A549 treated with DMSO at 1 μM for 4 hours (cell line): Measurements from ENCODE around the gene SLC24A5. TPM values are rescaled to one million over a fixed set of nuclear protein-coding genes. Genes with fewer than 3 reads are reported as not detected.

ENCODE experiments used
- total RNA-seq: library from RNA; stranded (reverse); fragments of 200-300 nt; extraction: Qiagen RNA extraction; gene quantifications from 5 replicates; pipeline ENCODE4 v1.2.3, GENCODE V29; 2022; ENCODE audit warnings: low read depth

SLC24A5 gene
- not detected in 5 replicates for total RNA-seq

DNA sequence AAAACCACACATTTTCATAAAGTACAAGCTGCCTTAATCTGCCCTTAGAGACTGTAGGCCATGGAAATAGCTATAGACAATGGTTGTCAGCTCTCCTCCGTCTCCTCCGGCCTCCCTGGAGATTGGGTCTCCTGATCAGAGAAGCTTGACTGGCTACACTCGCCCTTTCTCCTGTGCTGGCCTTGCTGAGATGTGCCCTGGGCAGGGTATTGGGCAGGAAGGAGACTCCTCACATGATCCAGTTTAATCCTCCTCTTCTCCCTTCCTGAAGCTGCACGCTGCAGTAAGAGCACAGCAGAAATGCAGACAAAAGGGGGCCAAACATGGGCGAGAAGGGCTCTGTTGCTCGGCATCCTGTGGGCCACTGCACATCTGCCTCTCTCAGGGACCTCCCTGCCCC is at the start of gene SLC24A5:
Gene SLC24A5 (plus strand): TSS at position 246 of the 400 bp plus-strand sequence. CDS start 55 bp downstream, at position 301.

DNA sequence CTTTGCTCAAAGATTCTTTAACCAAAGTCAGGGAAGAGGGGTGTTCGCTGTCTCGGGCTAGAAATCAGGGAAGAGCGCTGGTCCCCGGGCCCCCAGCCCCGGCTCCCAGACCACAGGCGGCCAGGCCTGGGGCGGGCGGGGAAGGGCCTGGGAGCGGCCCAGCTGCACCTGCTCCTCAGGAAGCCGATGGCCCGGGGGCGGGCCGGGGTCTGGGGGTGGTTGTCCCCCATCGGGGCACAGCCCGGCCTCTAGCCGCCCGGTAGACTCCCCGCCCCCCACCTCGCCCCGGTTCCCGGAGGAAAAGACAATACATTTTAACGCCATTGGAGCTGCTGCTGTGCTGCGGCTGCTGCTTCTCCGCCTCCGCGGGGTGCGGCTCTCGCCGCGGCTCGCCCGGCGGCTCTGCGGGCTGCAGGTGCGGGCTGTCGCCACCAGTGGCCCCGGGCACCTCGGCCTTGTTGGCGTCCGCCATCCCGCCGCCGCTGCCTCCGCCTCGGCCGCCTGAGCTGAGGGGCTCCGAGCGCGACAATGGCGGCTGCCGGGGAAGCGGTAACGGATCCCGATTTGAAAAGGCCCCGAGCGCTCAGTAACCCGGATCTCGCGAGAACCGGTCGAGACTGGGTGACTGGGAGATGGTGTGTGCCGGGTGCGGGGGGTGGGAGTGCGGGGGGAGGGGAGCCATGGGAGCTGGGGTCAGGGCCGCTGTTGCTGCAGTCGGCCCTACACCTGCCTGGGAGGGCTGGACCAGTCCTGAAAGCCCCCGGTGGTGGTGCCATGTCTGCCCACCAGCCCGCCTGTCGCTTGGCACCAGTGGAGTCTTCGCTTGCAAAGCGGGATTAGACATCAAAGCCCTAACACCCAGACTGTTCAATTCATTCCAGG is 57.2 kb downstream of the SLC24A5 start, which contains the start of gene MYEF2:
Gene MYEF2 (minus strand): TSS at position 530 of the 882 bp plus-strand sequence. CDS start 58 bp downstream, at position 472.

DNA sequence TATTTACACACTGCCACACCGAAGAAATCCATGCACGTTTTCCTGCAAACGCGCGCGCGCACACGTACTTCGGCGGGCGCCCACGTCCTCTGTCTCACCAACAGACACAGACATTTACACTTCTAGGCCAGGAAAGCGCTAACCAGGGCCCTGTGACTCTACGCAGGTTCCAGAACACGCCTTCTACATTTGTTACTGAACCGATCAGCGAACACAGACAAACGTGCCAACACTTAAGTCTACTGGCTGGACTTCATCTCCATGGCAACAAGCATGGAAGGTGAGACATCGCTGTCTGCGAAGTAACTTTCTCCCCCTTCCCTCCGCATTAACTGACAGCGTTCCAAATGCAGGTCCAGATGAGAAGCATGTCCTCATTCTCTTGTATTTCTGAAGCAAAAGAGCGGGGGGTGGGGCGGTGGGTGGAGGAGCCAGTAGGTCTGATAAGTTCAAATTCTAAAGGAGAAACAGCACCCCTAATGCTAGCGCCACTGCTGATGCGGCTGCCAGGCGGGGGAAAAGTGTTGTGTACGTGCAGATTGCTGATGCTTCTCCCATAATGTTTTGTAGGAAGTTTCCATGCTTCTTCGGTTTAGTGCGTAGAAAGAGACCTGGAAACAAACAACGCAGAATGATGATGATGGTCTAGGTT is 70.9 kb downstream of the SLC24A5 start, which contains the start of gene CTXN2:
Gene CTXN2 (plus strand): TSS at position 92 of the 652 bp plus-strand sequence. CDS start 9,636 bp downstream, outside the sequence.

Other genes starting within 250 kb of the SLC24A5 start
- 13.2 to 19.2 TPM (median 17.3 TPM) in 5 replicates for gene MYEF2, start 57.3 kb downstream of the SLC24A5 start, total RNA-seq
- 0.02 to 0.04 TPM in 2 of 5 replicates, not detected in the others for gene CTXN2, start 70.7 kb downstream of the SLC24A5 start, total RNA-seq
- not detected in 5 replicates for gene SLC12A1, start 85.3 kb downstream of the SLC24A5 start, total RNA-seq
- 86.1 to 119 TPM (median 108 TPM) in 5 replicates for gene DUT, start 210.4 kb downstream of the SLC24A5 start, total RNA-seq